ENCODE data around the gene UST.
"Not testable (repeated sequence)": the region's sequence is repeated elsewhere in the genome, so short reads cannot be mapped to it uniquely, and the experiment has no call there.

Gene UST

GRCh38 chr6:148736774-148737412, 9.9 kb upstream of the UST start:
- DNase-seq: no peak

GRCh38 chr6:148737806-148738205, 9.0 kb upstream of the UST start:
- no peak for DNase-seq

GRCh38 chr6:148738946-148739821, 7.6 kb upstream of the UST start:
- no peak for DNase-seq

GRCh38 chr6:148739822-148740128, 7.1 kb upstream of the UST start:
- DNase-seq: no peak

GRCh38 chr6:148743476-148743875, 3.4 kb upstream of the UST start:
- DNase-seq: no peak

- no peak for DNase-seq
Measured at GRCh38 chr6:148745926-148746325, 904 bp upstream of the UST start.

GRCh38 chr6:148747145-148747470, 278 bp downstream of the UST start:
- DNase-seq: no peak

GRCh38 chr6:148747471-148748165, 788 bp downstream of the UST start:
- no peak for DNase-seq

- DNase-seq: no peak
Measured at GRCh38 chr6:148749674-148750073, 2.8 kb downstream of the UST start.

GRCh38 chr6:148750838-148751792, 4.3 kb downstream of the UST start:
- DNase-seq: no peak

GRCh38 chr6:148751793-148752170, 5.0 kb downstream of the UST start:
- no peak for DNase-seq

GRCh38 chr6:148755379-148755778, 8.5 kb downstream of the UST start:
- DNase-seq: not testable (repeated sequence)

- DNase-seq: no peak
Measured at GRCh38 chr6:148757944-148758480, 11.2 kb downstream of the UST start.

GRCh38 chr6:148758492-148758891, 11.7 kb downstream of the UST start:
- peak; percentile 74 for DNase-seq

GRCh38 chr6:148760258-148760534, 13.4 kb downstream of the UST start:
- DNase-seq: no peak

- no peak for DNase-seq
Measured at GRCh38 chr6:148760568-148761526, 14.0 kb downstream of the UST start.

- no peak for DNase-seq
Measured at GRCh38 chr6:148761527-148762011, 14.7 kb downstream of the UST start.

GRCh38 chr6:148762231-148762630, 15.4 kb downstream of the UST start:
- no peak for DNase-seq

GRCh38 chr6:148764259-148765020, 17.6 kb downstream of the UST start:
- DNase-seq: not testable (repeated sequence)

- no peak for DNase-seq
Measured at GRCh38 chr6:148765898-148766808, 19.3 kb downstream of the UST start.

All from SIG-M5 (cell line).